ENCODE measurements around the gene BMI1. TPM values are rescaled to one million over a fixed set of nuclear protein-coding genes. Genes with fewer than 3 reads are reported as not detected.

The BMI1 gene
- total RNA-seq, 4 donors from 2014 or later = 60.8 to 109 (median 67.8) TPM

DNA sequence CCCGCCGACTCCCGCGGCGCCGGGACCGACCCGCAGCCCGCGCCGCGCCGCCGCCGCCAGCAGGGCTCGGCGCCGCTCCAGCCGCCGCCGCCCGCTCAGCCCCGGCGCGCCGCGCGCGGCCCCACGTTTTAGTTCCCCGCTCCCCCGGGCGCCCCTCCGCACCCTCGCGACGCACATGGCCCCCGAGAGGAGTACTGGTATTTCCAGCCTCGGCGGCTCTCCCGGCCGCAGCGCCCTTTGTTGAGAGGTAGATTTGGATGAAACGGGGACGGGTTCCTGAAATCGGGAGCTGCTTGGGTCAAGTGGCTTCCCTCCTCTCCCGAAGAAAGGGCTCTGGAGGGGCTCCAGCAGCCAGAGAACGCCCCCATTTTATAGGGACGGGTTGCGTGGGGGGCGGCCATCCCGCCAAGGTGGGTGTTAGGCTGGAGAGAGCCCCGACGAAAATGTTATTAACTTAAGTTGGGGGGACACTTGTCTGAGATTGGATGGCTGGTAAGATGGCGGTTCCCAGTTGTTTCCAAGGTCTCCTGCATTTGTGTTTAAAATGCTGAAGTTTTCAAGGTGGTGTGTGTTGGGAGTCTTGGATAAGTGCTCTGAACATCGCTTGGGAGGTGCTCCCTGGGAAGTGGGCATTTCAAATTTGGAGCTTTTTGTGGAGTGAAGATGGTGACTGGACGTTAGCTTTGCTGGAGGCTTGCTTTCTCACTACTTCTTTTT is 1.2 kb downstream of the BMI1 start:
- Histone ChIP-seq H3K4me1 (peaks cover 0 to 70% (median 27%) of the 10 kb centered on the region in 4 donors), H3K36me3 (no peaks in the 10 kb centered on the region), H3K9me3 (no peaks in the 10 kb centered on the region), H3K27me3 (no peaks in the 10 kb centered on the region), H3K27ac (peak overlapping the region in 3 of 4 donors; percentile 62 to 82 (median 67)), H3K4me3 (peak overlapping the region; percentile 45 to 99 (median 70))
- WGBS, 2 donors = 4 to 8% methylated on average over 10 to 14 of the region's 57 CpGs
- no peak for DNase-seq (ENCODE audit: low spot score in 2 of 2)
- no peak for TF ChIP-seq EP300 (IDR thresholded peaks at IDR 0.05)
- no peak for TF ChIP-seq POLR2A (IDR thresholded peaks at IDR 0.05)
- TF ChIP-seq CTCF (IDR thresholded peaks at IDR 0.05) = no peak

GRCh38 chr10:22322641-22323160 is 1.8 kb downstream of the BMI1 start:
- 65 to 74% methylated on average over 5 of the region's 5 CpGs for whole genome bisulfite sequencing, 2 donors
- Histone ChIP-seq H3K27me3 (no peaks in the 10 kb centered on the region), H3K36me3 (peaks cover 0 to 5% (median 0%) of the 10 kb centered on the region in 3 donors), H3K4me3 (peak overlapping the region; percentile 45 to 99 (median 70)), H3K27ac (peak overlapping the region in 2 of 4 donors; percentile 62 to 82), H3K9me3 (no peaks in the 10 kb centered on the region), H3K4me1 (peaks cover 0 to 63% (median 23%) of the 10 kb centered on the region in 4 donors)
- no peak for TF ChIP-seq POLR2A (IDR thresholded peaks at IDR 0.05)
- TF ChIP-seq CTCF (IDR thresholded peaks at IDR 0.05) = no peak
- no peak for DNase-seq (ENCODE audit: low spot score in 2 of 2)

- 62 to 63% methylated on average over 5 of the region's 5 CpGs for WGBS, 2 donors
- Histone ChIP-seq H3K36me3 (peaks cover 0 to 16% (median 0%) of the 10 kb centered on the region in 3 donors), H3K4me1 (peaks cover 0 to 53% (median 20%) of the 10 kb centered on the region in 4 donors)
Observed at GRCh38 chr10:22323538-22324305, 2.8 kb downstream of the BMI1 start.

DNA sequence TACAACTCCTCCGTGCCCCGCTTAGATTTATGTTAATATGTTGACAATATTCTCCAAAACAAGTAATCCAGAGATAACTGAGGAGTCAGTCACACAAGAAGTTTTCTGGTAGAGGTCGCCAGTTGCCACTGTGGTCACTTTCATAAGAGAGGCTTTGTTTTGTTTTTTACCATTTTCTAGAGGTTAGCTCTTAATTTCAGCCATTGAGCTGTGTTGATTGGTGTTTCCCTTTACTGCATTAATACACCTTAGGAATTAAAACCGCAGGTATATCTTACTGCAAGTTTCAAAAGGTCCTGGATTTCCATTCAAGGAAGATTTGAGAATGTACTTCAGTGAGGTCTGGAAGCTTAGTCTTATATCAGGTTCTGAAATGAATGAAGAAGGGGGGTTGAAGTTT is 3.5 kb downstream of the BMI1 start:
- Histone ChIP-seq H3K27ac (no peak overlapping the region), H3K4me3 (peak overlapping the region in 2 of 4 donors; percentile 59 to 68), H3K36me3 (peaks cover 0 to 22% (median 5%) of the 10 kb centered on the region in 3 donors), H3K27me3 (no peaks in the 10 kb centered on the region), H3K4me1 (peaks cover 0 to 48% (median 20%) of the 10 kb centered on the region in 4 donors), H3K9me3 (no peaks in the 10 kb centered on the region)
- no peak for DNase-seq (ENCODE audit: low spot score in 2 of 2)
- no peak for TF ChIP-seq CTCF (IDR thresholded peaks at IDR 0.05)
- no peak for TF ChIP-seq EP300 (IDR thresholded peaks at IDR 0.05)
- no peak for TF ChIP-seq POLR2A (IDR thresholded peaks at IDR 0.05)
- WGBS, 2 donors = 50 to 60% methylated on average over 4 of the region's 4 CpGs

More at GRCh38 chr10:22323538-22324305, 2.8 kb downstream of the BMI1 start:
- Histone ChIP-seq H3K9me3 (no peaks in the 10 kb centered on the region), H3K27me3 (no peaks in the 10 kb centered on the region), H3K4me3 (no peak overlapping the region), H3K27ac (no peak overlapping the region)
- no peak for TF ChIP-seq CTCF (IDR thresholded peaks at IDR 0.05)
- TF ChIP-seq EP300 (IDR thresholded peaks at IDR 0.05) = no peak
- no peak for TF ChIP-seq POLR2A (IDR thresholded peaks at IDR 0.05)
- DNase-seq (ENCODE audit: low spot score in 2 of 2) = no peak
